ENCODE measurements around the gene LARP4B. TPM values are rescaled to one million over a fixed set of nuclear protein-coding genes. Genes with fewer than 3 reads are reported as not detected.

LARP4B gene
- total RNA-seq, 1 donor from 2014 or later = 78.3 TPM

GRCh38 chr10:818526-819220 lies 112.8 kb downstream of the LARP4B start:
- DNase-seq (ENCODE audit: extremely low spot score in 2 of 2) = no peak
- Histone ChIP-seq H3K4me1 (no peaks in the 10 kb centered on the region), H3K4me3 (no peak overlapping the region), H3K27me3 (no peaks in the 10 kb centered on the region), H3K27ac (no peak overlapping the region), H3K36me3 (peaks cover 3 to 69% of the 10 kb centered on the region in 2 donors), H3K9me3 (no peaks in the 10 kb centered on the region)
- intact Hi-C loops (cut with DNase I) = no loop called here
- TF ChIP-seq POLR2A (IDR thresholded peaks at IDR 0.05) (no peak), CTCF (IDR thresholded peaks at IDR 0.05) (no peak), POLR2AphosphoS5 (IDR thresholded peaks at IDR 0.05; ENCODE audit: insufficient read depth in 1 of 2, low read depth in 1 of 2) (no peak)

- TF ChIP-seq POLR2A (IDR thresholded peaks at IDR 0.05) = no peak
- TF ChIP-seq CTCF (IDR thresholded peaks at IDR 0.05) = no peak
- TF ChIP-seq POLR2AphosphoS5 (IDR thresholded peaks at IDR 0.05; ENCODE audit: insufficient read depth in 1 of 2, low read depth in 1 of 2) = no peak
- Histone ChIP-seq H3K27ac (no peak overlapping the region), H3K4me3 (no peak overlapping the region), H3K4me1 (no peaks in the 10 kb centered on the region), H3K36me3 (peaks cover 3 to 64% of the 10 kb centered on the region in 2 donors), H3K27me3 (no peaks in the 10 kb centered on the region), H3K9me3 (no peaks in the 10 kb centered on the region)
- intact Hi-C loops (cut with DNase I) = no loop called here
- no peak for DNase-seq (ENCODE audit: extremely low spot score in 2 of 2)
Observed at GRCh38 chr10:818010-818409, 113.5 kb downstream of the LARP4B start.

- intact Hi-C loops (cut with DNase I) = no loop called here
- H3K27ac ChIP-seq = no peak overlapping the region
- no peak for DNase-seq (ENCODE audit: extremely low spot score in 2 of 2)
- peaks cover 3 to 64% of the 10 kb centered on the region in 2 donors for H3K36me3 ChIP-seq
- H3K4me1 ChIP-seq = no peaks in the 10 kb centered on the region
- no peak overlapping the region for H3K4me3 ChIP-seq
- H3K27me3 ChIP-seq = no peaks in the 10 kb centered on the region
- no peak for TF ChIP-seq POLR2A (IDR thresholded peaks at IDR 0.05)
- TF ChIP-seq POLR2AphosphoS5 (IDR thresholded peaks at IDR 0.05; ENCODE audit: insufficient read depth in 1 of 2, low read depth in 1 of 2) = no peak
- TF ChIP-seq CTCF (IDR thresholded peaks at IDR 0.05) = no peak
- H3K9me3 ChIP-seq = no peaks in the 10 kb centered on the region
Observed at GRCh38 chr10:817371-817770, 114.1 kb downstream of the LARP4B start.

GRCh38 chr10:816958-817357 lies 114.5 kb downstream of the LARP4B start:
- Histone ChIP-seq H3K36me3 (peaks cover 3 to 64% of the 10 kb centered on the region in 2 donors), H3K9me3 (no peaks in the 10 kb centered on the region), H3K4me1 (no peaks in the 10 kb centered on the region), H3K27me3 (no peaks in the 10 kb centered on the region), H3K4me3 (no peak overlapping the region), H3K27ac (no peak overlapping the region)
- DNase-seq (ENCODE audit: extremely low spot score in 2 of 2) = no peak
- intact Hi-C loops (cut with DNase I) = no loop called here
- TF ChIP-seq CTCF (IDR thresholded peaks at IDR 0.05) (no peak), POLR2A (IDR thresholded peaks at IDR 0.05) (no peak), POLR2AphosphoS5 (IDR thresholded peaks at IDR 0.05; ENCODE audit: insufficient read depth in 1 of 2, low read depth in 1 of 2) (peak in 1 of 2 donors; percentile 16)

GRCh38 chr10:816091-816477 lies 115.4 kb downstream of the LARP4B start:
- peaks cover 3 to 64% of the 10 kb centered on the region in 2 donors for H3K36me3 ChIP-seq
- no peaks in the 10 kb centered on the region for H3K4me1 ChIP-seq
- no peaks in the 10 kb centered on the region for H3K27me3 ChIP-seq
- no peaks in the 10 kb centered on the region for H3K9me3 ChIP-seq
- TF ChIP-seq POLR2A (IDR thresholded peaks at IDR 0.05) = no peak
- no peak for TF ChIP-seq POLR2AphosphoS5 (IDR thresholded peaks at IDR 0.05; ENCODE audit: insufficient read depth in 1 of 2, low read depth in 1 of 2)
- no peak for TF ChIP-seq CTCF (IDR thresholded peaks at IDR 0.05)
- intact Hi-C loops (cut with DNase I) = no loop called here
- no peak overlapping the region for H3K27ac ChIP-seq
- DNase-seq (ENCODE audit: extremely low spot score in 2 of 2) = no peak
- H3K4me3 ChIP-seq = no peak overlapping the region

Measured in vagina (tissue), 2 donors.